ENCODE data around the gene IRAK3. TPM values are rescaled to one million over a fixed set of nuclear protein-coding genes. Genes with fewer than 3 reads are reported as not detected.

The IRAK3 gene
- total and polyA plus RNA-seq, 3 donors from 2014 or later: 3.1 to 7.0 (median 6.1) TPM

- no peaks in the 10 kb centered on the region for H3K36me3 ChIP-seq (ENCODE audit: low read depth, missing control alignments)
- H3K4me3 ChIP-seq: no peak overlapping the region
- H3K9me3 ChIP-seq: no peaks in the 10 kb centered on the region
- H3K27ac ChIP-seq: no peak overlapping the region
- no peak for DNase-seq
- intact Hi-C loops (cut with DNase I; ENCODE audit: low total_unique reads): no loop called here
- H3K27me3 ChIP-seq: no peaks in the 10 kb centered on the region
- no peaks in the 10 kb centered on the region for H3K4me1 ChIP-seq
- TF ChIP-seq CTCF (IDR thresholded peaks at IDR 0.05) (no peak), POLR2A (IDR thresholded peaks at IDR 0.05) (no peak)
Measured at GRCh38 chr12:66142826-66143225, 46.2 kb upstream of the IRAK3 start.

- Histone ChIP-seq H3K9me3 (no peaks in the 10 kb centered on the region), H3K27me3 (no peaks in the 10 kb centered on the region), H3K4me3 (no peak overlapping the region), H3K4me1 (no peaks in the 10 kb centered on the region), H3K27ac (no peak overlapping the region), H3K36me3 (ENCODE audit: low read depth, missing control alignments) (no peaks in the 10 kb centered on the region)
- TF ChIP-seq POLR2A (IDR thresholded peaks at IDR 0.05): no peak
- TF ChIP-seq CTCF (IDR thresholded peaks at IDR 0.05): no peak
- DNase-seq: no peak
- intact Hi-C loops (cut with DNase I; ENCODE audit: low total_unique reads): no loop called here
- 89 to 95% methylated on average over 1 of the region's 1 CpG for WGBS, 2 donors
Measured at GRCh38 chr12:66143868-66144267, 45.1 kb upstream of the IRAK3 start.

- WGBS, 2 donors: 45 to 59% methylated on average over 7 of the region's 7 CpGs
- Histone ChIP-seq H3K36me3 (ENCODE audit: low read depth, missing control alignments) (no peaks in the 10 kb centered on the region), H3K9me3 (no peaks in the 10 kb centered on the region), H3K27ac (no peak overlapping the region), H3K27me3 (no peaks in the 10 kb centered on the region), H3K4me3 (no peak overlapping the region), H3K4me1 (no peaks in the 10 kb centered on the region)
- TF ChIP-seq POLR2A (IDR thresholded peaks at IDR 0.05) (no peak), CTCF (IDR thresholded peaks at IDR 0.05) (peak in 2 of 3 experiments; percentile 21 to 23)
- peak; percentile 29 for DNase-seq
- intact Hi-C loops (cut with DNase I; ENCODE audit: low total_unique reads): no loop called here
Measured at GRCh38 chr12:66144791-66145754, 43.9 kb upstream of the IRAK3 start.

GRCh38 chr12:66149702-66150398 lies 39.2 kb upstream of the IRAK3 start:
- Histone ChIP-seq H3K27ac (no peak overlapping the region), H3K9me3 (no peaks in the 10 kb centered on the region), H3K4me1 (no peaks in the 10 kb centered on the region), H3K27me3 (no peaks in the 10 kb centered on the region), H3K4me3 (no peak overlapping the region), H3K36me3 (ENCODE audit: low read depth, missing control alignments) (no peaks in the 10 kb centered on the region)
- WGBS, 2 donors: 86 to 87% methylated on average over 5 of the region's 5 CpGs
- no peak for DNase-seq
- intact Hi-C loops (cut with DNase I; ENCODE audit: low total_unique reads): no loop called here
- TF ChIP-seq CTCF (IDR thresholded peaks at IDR 0.05) (peak in 2 of 3 experiments; percentile 5 to 13), POLR2A (IDR thresholded peaks at IDR 0.05) (no peak)

Data from testis (tissue), 3 donors.